Activated CD4-positive, alpha-beta T cell treated with anti-CD3 and anti-CD28 coated beads, Interleukin-2, Interleukin-6, amounts not matched to agents 100 ng/mL and 50 ng/mL, durations not matched to agents 16 hours and 8 hours (primary cell): ENCODE data around the gene ZNF335.
"Not testable (repeated sequence)": the region's sequence is repeated elsewhere in the genome, so short reads cannot be mapped to it uniquely, and the experiment has no call there.

Source experiments
- DNase-seq: peaks from one replicate; pipeline ENCODE4 v3.0.0-alpha.2; 2020

Gene ZNF335

GRCh38 chr20:45909817-45910669 lies 62.0 kb downstream of the ZNF335 start:
- no peak for DNase-seq

- DNase-seq, result no peak
These were observed 62.6 kb downstream of the ZNF335 start for GRCh38 chr20:45909336-45909808.

- DNase-seq, result no peak
These were observed 63.9 kb downstream of the ZNF335 start for GRCh38 chr20:45908084-45908483.

GRCh38 chr20:45907219-45907948 lies 64.6 kb downstream of the ZNF335 start:
- no peak for DNase-seq

- no peak for DNase-seq
These were observed 66.4 kb downstream of the ZNF335 start for GRCh38 chr20:45905505-45906079.

- DNase-seq, result no peak
These were observed 67.2 kb downstream of the ZNF335 start for GRCh38 chr20:45904583-45905504.

- no peak for DNase-seq
These were observed 69.8 kb downstream of the ZNF335 start for GRCh38 chr20:45902199-45902701.

- DNase-seq, result not testable (repeated sequence)
These were observed 70.7 kb downstream of the ZNF335 start for GRCh38 chr20:45901332-45901731.

- no peak for DNase-seq
These were observed 72.8 kb downstream of the ZNF335 start for GRCh38 chr20:45899046-45899835.
